ENCODE measurements around the gene ABCA8.
"Not testable (repeated sequence)": the region's sequence is repeated elsewhere in the genome, so short reads cannot be mapped to it uniquely, and the experiment has no call there.

Gene ABCA8

DNA sequence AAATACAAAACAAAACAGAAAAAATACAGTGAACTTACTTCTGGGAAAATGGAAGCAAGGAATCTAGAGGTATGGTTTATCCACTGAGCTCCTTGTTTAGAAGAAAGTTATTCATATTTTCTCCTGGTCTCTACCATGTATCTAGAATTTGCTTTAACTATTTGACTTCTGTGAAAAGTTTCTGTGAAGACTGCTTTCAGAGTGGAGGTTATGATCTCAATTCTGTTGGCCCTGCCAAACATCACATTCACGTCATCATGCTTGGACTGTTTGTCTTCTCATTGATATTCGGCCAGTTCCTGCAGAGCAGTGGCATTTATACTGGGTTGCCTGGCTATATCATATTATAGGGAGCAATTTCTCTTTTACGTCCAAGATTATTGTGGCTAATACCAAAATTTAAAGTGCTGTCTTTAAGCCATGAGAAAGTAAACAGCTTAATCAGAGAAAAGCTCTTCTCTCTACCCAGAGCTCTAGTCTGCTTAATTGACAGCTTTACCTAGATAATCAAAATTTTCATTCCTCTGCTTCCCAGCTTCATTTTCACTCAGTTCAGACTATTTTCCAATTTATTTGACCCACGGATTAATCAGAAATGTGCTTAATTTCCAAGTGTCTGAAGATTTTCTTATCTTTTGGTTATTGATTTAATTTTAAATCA lies at the start of gene ABCA8:
Gene ABCA8, minus strand, starts transcription at position 212 of the 661 bp plus-strand sequence. CDS start 13,358 bp downstream, outside the sequence.
- no peak for DNase-seq (ENCODE audit: low read depth, low spot score)

GRCh38 chr17:69004759-69005158 lies 49.6 kb upstream of the ABCA8 start:
- not testable (repeated sequence) for DNase-seq (ENCODE audit: low read depth, low spot score)

GRCh38 chr17:68999743-69000142 lies 44.6 kb upstream of the ABCA8 start:
- not testable (repeated sequence) for DNase-seq (ENCODE audit: low read depth, low spot score)

DNA sequence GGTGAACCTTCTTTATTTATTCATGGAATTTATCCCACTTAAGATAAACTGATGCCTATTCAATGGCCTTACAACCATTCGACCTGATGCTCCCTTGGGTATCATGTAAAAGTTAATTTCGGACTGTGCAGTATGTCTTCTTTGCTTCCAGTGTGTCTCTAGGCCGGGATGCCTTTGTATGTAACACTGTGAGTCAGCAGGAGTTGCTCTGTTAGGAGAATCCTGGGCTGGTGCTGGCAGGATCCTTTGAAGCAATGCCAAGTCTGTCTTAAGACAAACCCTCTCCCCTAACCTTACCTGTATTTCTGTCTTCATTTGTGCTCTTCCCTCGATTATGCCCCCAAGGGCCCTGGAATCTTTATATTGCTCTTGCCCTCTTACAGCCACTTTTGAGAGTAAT lies 37.9 kb upstream of the ABCA8 start:
- DNase-seq (ENCODE audit: low read depth, low spot score), result no peak

DNA sequence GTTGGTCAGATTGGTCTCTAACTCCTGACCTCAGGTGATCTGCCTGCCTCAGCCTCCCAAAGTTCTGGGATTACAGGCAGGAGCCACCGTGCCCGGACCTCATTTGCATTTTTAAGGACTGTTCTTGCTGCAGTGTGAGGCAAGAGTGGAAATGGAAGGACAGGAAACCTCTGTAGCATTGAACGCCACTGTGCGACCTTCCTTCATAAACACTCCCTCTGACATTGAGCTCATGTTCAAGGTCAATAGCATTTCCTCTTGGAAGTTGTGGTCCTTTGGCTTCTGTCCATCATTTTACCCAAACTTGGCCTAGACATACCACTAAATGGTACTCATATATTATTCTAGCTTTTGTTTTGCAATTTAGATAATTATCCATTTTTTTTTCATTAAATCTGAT lies 32.8 kb upstream of the ABCA8 start:
- no peak for DNase-seq (ENCODE audit: low read depth, low spot score)

GRCh38 chr17:68981288-68981687 lies 26.1 kb upstream of the ABCA8 start:
- DNase-seq (ENCODE audit: low read depth, low spot score), result no peak

- DNase-seq (ENCODE audit: low read depth, low spot score), result no peak
Observed at GRCh38 chr17:68973098-68973846, 18.1 kb upstream of the ABCA8 start.

GRCh38 chr17:68972119-68972704 lies 17.0 kb upstream of the ABCA8 start:
- DNase-seq (ENCODE audit: low read depth, low spot score), result no peak

GRCh38 chr17:68969101-68969500 lies 13.9 kb upstream of the ABCA8 start:
- DNase-seq (ENCODE audit: low read depth, low spot score), result no peak

DNA sequence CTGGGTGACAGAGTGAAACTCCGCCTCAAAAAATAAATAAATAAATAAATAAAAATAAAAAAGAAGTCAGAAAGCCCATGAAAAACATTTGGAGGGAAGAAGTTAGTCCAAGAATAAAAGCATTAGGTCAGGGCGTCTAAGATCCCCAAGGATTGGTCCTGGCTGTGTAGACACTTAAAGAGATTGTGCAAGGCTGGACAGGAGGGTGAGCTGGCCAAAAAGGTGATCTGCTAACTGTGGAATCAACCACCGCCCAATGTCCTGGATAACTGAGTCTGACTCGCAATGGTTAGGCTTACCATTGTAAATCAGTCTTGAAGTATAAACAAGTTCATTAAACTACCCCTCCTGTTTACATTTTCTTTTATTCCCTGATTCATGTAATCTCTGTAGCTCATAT lies 8.8 kb upstream of the ABCA8 start:
- no peak for DNase-seq (ENCODE audit: low read depth, low spot score)

DNA sequence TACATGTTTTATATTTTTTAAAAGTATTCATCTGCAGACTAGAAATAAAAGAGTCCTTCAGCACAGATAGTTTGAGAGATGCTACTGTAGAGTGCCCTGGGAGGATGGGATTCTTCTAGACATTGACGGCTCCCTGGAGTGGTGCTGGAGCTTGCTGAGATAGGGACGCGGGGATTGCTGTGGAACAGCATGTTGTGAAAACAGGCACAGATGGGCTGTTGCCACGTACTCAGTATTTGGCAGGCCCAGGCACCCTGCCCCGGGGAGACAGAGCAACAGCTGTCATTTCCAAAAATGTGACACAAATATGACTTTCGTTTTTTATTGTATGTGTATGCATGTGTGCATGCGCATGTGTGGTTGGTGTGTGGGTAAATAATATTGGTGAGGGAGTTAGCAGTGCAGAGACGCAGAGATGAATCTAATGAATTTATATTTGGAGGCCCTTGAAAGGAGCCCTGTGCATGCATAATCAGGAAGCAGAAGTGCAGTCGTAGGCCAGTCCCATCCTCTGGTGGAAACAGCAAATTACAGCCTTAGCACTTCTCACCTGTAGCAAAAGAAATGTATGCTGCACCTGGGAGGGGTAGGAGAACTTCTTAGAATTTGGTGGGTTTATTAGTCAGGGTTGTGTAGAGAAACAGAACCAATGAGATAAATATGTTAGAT lies 6.2 kb upstream of the ABCA8 start:
- DNase-seq (ENCODE audit: low read depth, low spot score), result no peak

DNA sequence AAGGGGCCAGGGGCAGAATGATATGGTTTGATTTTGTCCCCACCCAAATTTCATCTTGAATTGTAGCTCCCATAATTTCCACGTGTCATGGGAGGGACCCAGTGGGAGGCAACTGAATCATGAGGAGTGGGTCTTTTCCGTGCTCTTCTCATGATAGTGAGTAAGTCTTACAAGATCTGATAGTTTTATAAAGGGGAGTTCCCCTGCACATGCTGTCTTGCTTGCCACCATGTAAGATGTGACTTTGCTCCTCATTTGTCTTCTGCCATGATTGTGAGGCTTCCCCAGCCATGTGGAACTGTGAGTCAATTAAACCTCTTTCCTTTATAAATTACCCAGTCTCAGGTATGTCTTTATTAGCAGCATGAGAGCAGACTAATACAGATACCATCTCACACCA lies 3.9 kb upstream of the ABCA8 start:
- DNase-seq (ENCODE audit: low read depth, low spot score), result not testable (repeated sequence)

- DNase-seq (ENCODE audit: low read depth, low spot score), result no peak
Observed at GRCh38 chr17:68957944-68958343, 2.8 kb upstream of the ABCA8 start.

DNA sequence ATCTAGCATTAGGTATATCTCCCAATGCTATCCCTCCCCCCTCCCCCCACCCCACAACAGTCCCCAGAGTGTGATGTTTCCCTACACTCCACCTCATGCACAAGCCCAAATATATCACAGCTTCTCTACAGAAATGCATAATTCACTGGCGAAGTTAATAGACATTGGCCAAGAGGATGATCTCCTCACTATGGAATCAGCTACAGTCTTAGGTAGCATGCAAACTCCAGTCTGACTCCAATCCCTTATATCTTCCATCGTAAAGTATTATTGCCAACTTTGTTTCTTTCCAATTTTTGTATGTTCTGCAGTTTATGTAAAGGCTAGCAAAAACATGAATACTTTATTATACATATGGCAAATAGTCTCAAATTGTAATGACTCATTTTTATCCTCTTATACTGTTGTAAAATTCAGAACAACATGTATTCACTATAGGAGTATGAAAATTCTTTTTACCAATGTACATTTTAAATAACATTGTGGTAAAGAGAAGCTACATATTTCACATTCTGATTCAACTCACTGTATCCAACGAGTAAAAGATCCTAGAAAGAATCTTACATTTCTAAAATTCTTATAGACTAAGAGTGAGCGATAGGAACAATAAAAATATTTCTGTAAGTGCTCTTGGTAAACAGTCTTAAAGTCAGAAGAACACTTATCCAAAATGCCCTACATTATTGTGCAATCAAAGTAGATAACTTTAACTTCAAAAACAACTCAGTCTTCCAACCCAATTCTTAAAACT lies 871 bp downstream of the ABCA8 start:
- DNase-seq (ENCODE audit: low read depth, low spot score), result no peak

GRCh38 chr17:68953340-68953997 lies 1.7 kb downstream of the ABCA8 start:
- DNase-seq (ENCODE audit: low read depth, low spot score), result no peak

- no peak for DNase-seq (ENCODE audit: low read depth, low spot score)
Observed at GRCh38 chr17:68950725-68951124, 4.5 kb downstream of the ABCA8 start.

DNA sequence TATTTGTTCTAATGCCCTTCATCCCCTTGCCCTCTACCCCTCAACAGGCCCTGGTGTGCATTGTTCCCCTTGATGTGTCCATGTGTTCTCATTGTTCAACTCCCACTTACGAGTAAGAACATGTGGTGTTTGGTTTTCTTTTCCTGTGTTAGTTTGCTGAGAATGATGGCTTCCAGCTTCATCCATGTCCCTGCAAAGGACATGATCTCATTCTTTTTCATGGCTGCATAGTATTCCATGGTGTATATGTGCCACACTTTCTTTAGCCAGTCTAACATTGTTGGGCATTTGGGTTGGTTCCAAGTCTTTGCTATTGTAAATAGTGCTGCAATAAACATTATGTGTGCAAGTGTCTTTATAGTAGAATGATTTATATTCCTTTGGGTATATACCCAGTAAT lies 7.3 kb downstream of the ABCA8 start:
- DNase-seq (ENCODE audit: low read depth, low spot score), result not testable (repeated sequence)

GRCh38 chr17:68944435-68945035 lies 10.7 kb downstream of the ABCA8 start:
- DNase-seq (ENCODE audit: low read depth, low spot score), result no peak

DNA sequence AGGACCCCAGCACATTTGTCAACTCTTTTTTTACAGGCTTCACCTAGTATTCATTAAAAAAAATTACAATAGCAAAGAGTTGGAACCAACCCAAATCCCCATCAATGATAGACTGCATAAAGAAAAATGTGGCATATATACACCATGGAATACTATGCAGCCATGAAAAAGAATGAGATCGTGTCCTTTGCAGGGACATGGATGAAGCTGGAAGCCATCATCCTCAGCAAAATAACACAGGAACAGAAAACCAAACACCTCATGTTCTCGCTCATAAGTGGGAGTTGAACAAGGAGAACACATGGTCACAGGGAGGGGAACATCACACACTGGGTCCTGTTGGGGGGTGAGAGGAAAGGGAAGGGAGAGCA lies 11.4 kb downstream of the ABCA8 start:
- not testable (repeated sequence) for DNase-seq (ENCODE audit: low read depth, low spot score)

GRCh38 chr17:68943123-68943811 lies 11.9 kb downstream of the ABCA8 start:
- DNase-seq (ENCODE audit: low read depth, low spot score), result no peak
